K562 (cell line): ENCODE results near the gene TAS2R41. TPM values are rescaled to one million over a fixed set of nuclear protein-coding genes. Genes with fewer than 3 reads are reported as not detected.

Experiments used
- BCL6 ChIP-seq: fragments of 250-450 bp; sonication (Bioruptor Pico); IDR thresholded peaks from 2 replicates; pipeline ENCODE4 v1.4.0; 2020
- CHAMP1 ChIP-seq: fragments of 450-650 bp; IDR thresholded peaks from 2 replicates; pipeline ENCODE4 v1.6.1; 2016; ENCODE audit warnings: mild to moderate bottlenecking
- EGR1 ChIP-seq: fragments of 450-650 bp; conservative IDR thresholded peaks from 2 replicates; pipeline ENCODE4 v1.6.1; 2017; ENCODE audit warnings: mild to moderate bottlenecking
- ETS2 ChIP-seq: IDR thresholded peaks from 2 replicates; pipeline ENCODE4 v1.6.1; 2016; ENCODE audit warnings: borderline replicate concordance, missing genetic modification characterization, mild to moderate bottlenecking, moderate library complexity, missing compliant biosample characterization; ENCODE audit not compliant: poor library complexity, severe bottlenecking
- IFI16 ChIP-seq: fragments of 250-450 bp; sonication (Bioruptor Pico); IDR thresholded peaks from 2 replicates; pipeline ENCODE4 v2.1.2; 2022; ENCODE audit warnings: mild to moderate bottlenecking, inconsistent platforms
- MITF ChIP-seq: IDR thresholded peaks from 2 replicates; pipeline ENCODE4 v1.6.1; 2014; ENCODE audit warnings: antibody characterized with exemption
- MTA3 ChIP-seq: fragments of 450-650 bp; formaldehyde crosslinking; IDR thresholded peaks from 2 replicates; pipeline ENCODE4 v1.6.1; 2017; ENCODE audit warnings: mild to moderate bottlenecking, borderline replicate concordance
- RNF2 ChIP-seq: sonication (generic); IDR thresholded peaks from 2 replicates; pipeline ENCODE4 v1.6.1; 2016
- SRF ChIP-seq, 2 experiments: fragments of 250-450, 450-650 bp in 1 of 2; sonication (Bioruptor Pico) in 1 of 2; sonication (generic) in 1 of 2; formaldehyde crosslinking; IDR thresholded peaks; 2 replicates each; pipeline versions ENCODE4 v1.5.0 to v1.5.1; 2020 to 2022; ENCODE audit warnings: mild to moderate bottlenecking in 1 of 2, missing genetic modification reagents in 1 of 2
- TCF7 ChIP-seq: sonication (generic); IDR thresholded peaks from 2 replicates; pipeline ENCODE4 v1.6.1; 2016; ENCODE audit warnings: antibody characterized with exemption, borderline replicate concordance
- TEAD2 ChIP-seq: fragments of 450-650 bp; IDR thresholded peaks from 2 replicates; pipeline ENCODE4 v1.6.1; 2016; ENCODE audit warnings: missing genetic modification characterization, control low read depth, missing compliant biosample characterization
- TFAP4 ChIP-seq: sonication (generic); formaldehyde crosslinking; IDR thresholded peaks from 2 replicates; pipeline ENCODE4 v1.8.0; 2022; ENCODE audit warnings: missing genetic modification reagents, mild to moderate bottlenecking, moderate library complexity, borderline replicate concordance
- ZEB2 ChIP-seq: fragments of 450-650 bp; IDR thresholded peaks from 2 replicates; pipeline ENCODE4 v1.6.1; 2016
- ZFP36 ChIP-seq: fragments of 150-350 bp; IDR thresholded peaks from 2 replicates; pipeline ENCODE4 v1.6.1; 2018; ENCODE audit warnings: low read length, low read depth; ENCODE audit not compliant: partially characterized antibody
- ZFPM2 ChIP-seq: fragments of 250-450 bp; sonication (Bioruptor Pico); IDR thresholded peaks from 2 replicates; pipeline ENCODE4 v1.5.1; 2022; ENCODE audit warnings: mild to moderate bottlenecking
- ZHX1 ChIP-seq: fragments of 150-350 bp; conservative IDR thresholded peaks from 2 replicates; pipeline ENCODE4 v1.6.1; 2014; ENCODE audit warnings: low read length
- ZKSCAN3 ChIP-seq: fragments of 250-450 bp; sonication (Bioruptor Pico); IDR thresholded peaks from 2 replicates; pipeline ENCODE4 v1.4.0; 2020
- ZNF212 ChIP-seq: fragments of 450-650 bp; formaldehyde crosslinking; IDR thresholded peaks from 2 replicates; pipeline ENCODE4 v1.4.0; 2020; ENCODE audit warnings: mild to moderate bottlenecking
- ZNF518B ChIP-seq: fragments of 250-450 bp; sonication (Bioruptor Pico); IDR thresholded peaks from 2 replicates; pipeline ENCODE4 v1.5.0; 2021; ENCODE audit warnings: mild to moderate bottlenecking, moderate library complexity
- ZNF830 ChIP-seq: fragments of 250-450 bp; sonication (Bioruptor Pico); IDR thresholded peaks from 2 replicates; pipeline ENCODE4 v1.5.0; 2021; ENCODE audit warnings: mild to moderate bottlenecking
- polyA plus RNA-seq, 8 experiments: library from polyadenylated mRNA; depleted of rRNA in 4 of 8; stranded (reverse) in 5 of 8; unstranded in 3 of 8; fragments of >200 nt; fragmentation: Nextera tagmentation in 2 of 8; fragmentation: Illumina TruSeq in 1 of 8; extraction: Ambion mirVana in 2 of 8; extraction: Trizol in 1 of 8; gene quantifications; 2 replicates each; pipeline versions ENCODE4 v1.2.1 to v1.2.3, GENCODE V29; 2011 to 2014; ENCODE audit warnings: inconsistent platforms in 1 of 8, missing spikeins in 1 of 8
- total RNA-seq, 7 experiments: library from RNA; depleted of rRNA in 6 of 7; stranded (reverse); fragments of >200 nt in 6 of 7; fragmentation: Illumina TruSeq in 2 of 7; extraction: Trizol in 2 of 7; gene quantifications; 2 replicates each; pipeline versions ENCODE4 v1.2.1 to v1.2.3, GENCODE V29; 2011 to 2021; ENCODE audit warnings: low replicate concordance in 1 of 7

The TAS2R41 gene
- total and polyA plus RNA-seq, 9 of the 15 experiments (the other 6 are each of a cell fraction or from before 2014, with no cell fraction given): not detected

GRCh38 chr7:143492043-143492471 is 14.4 kb downstream of the TAS2R41 start (continued):
- TF ChIP-seq CHAMP1: peak; percentile 13; the same call in 1 of the 2 replicates
- no peak for TF ChIP-seq ZNF212 (CRISPR knock-in tag)
- TF ChIP-seq IFI16 (CRISPR knock-in tag): no peak
- TF ChIP-seq TCF7: no peak
- TF ChIP-seq ETS2 (tag): no peak
- no peak for TF ChIP-seq TFAP4
- peak in 1 of 2 experiments; percentile 91; a peak in 2 of 4 replicates for TF ChIP-seq SRF (CRISPR knock-in tag; IDR thresholded peaks at IDR 0.05)
- TF ChIP-seq MITF: no peak
- no peak for TF ChIP-seq ZNF830
- TF ChIP-seq MTA3: no peak
- TF ChIP-seq ZHX1: no peak
- TF ChIP-seq EGR1: no peak
- no peak for TF ChIP-seq ZFPM2 (CRISPR knock-in tag)
- TF ChIP-seq ZNF518B (CRISPR knock-in tag): no peak
- TF ChIP-seq BCL6 (CRISPR knock-in tag): no peak
- no peak for TF ChIP-seq ZKSCAN3
- no peak for TF ChIP-seq ZFP36
- no peak for TF ChIP-seq RNF2
- TF ChIP-seq ZEB2: peak; percentile 41; the same call in 1 of the 2 replicates
- no peak for TF ChIP-seq TEAD2 (tag)
